Myocyte (in vitro differentiated cells): ENCODE results near the gene NOP9. TPM values are rescaled to one million over a fixed set of nuclear protein-coding genes. Genes with fewer than 3 reads are reported as not detected.
A peak's percentile ranks its signal among the peaks of the same experiment; 100 is the strongest.

ENCODE experiments used
- DNase-seq: peaks from one replicate; pipeline ENCODE4 v3.0.0-alpha.2; 2012; ENCODE audit warnings: low read depth
- total RNA-seq: library from RNA; depleted of rRNA; stranded (reverse); fragments of >200 nt; gene quantifications from 2 replicates; pipeline ENCODE4 v1.2.3, GENCODE V29; 2014

The NOP9 gene
- total RNA-seq, 1 donor from 2014 or later = 28.9 TPM

- DNase-seq = no peak
Observed at GRCh38 chr14:24309538-24310264, 10.1 kb downstream of the NOP9 start, which contains the start of gene LTB4R2. Gene LTB4R2, plus strand, starts transcription at chr14:24310140. Its CDS starts 525 bp downstream, at chr14:24310665.

DNA sequence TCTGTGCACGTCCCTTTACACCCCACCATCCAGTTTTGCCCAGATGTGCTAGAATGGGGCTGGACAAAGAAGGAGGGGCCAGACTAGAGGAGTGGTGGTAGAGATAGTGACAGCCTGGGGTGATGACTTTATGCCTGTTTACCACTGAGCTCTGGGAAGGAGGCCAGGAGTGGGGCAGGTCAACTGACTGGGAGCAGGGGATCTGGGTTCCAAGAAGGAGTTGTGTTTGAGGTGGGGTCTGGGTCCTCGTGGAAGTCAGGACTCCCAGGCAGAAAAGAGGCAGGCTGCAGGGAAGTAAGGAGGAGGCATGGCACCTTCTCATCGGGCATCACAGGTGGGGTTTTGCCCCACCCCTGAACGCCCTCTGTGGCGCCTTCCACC, 10.6 kb downstream of the NOP9 start:
- DNase-seq = no peak

GRCh38 chr14:24310646-24311604, 11.3 kb downstream of the NOP9 start, which contains the start of gene LTB4R:
Gene LTB4R, plus strand, starts transcription at chr14:24311502. Its CDS starts 4,150 bp downstream, at chr14:24315652.
- DNase-seq = no peak

DNA sequence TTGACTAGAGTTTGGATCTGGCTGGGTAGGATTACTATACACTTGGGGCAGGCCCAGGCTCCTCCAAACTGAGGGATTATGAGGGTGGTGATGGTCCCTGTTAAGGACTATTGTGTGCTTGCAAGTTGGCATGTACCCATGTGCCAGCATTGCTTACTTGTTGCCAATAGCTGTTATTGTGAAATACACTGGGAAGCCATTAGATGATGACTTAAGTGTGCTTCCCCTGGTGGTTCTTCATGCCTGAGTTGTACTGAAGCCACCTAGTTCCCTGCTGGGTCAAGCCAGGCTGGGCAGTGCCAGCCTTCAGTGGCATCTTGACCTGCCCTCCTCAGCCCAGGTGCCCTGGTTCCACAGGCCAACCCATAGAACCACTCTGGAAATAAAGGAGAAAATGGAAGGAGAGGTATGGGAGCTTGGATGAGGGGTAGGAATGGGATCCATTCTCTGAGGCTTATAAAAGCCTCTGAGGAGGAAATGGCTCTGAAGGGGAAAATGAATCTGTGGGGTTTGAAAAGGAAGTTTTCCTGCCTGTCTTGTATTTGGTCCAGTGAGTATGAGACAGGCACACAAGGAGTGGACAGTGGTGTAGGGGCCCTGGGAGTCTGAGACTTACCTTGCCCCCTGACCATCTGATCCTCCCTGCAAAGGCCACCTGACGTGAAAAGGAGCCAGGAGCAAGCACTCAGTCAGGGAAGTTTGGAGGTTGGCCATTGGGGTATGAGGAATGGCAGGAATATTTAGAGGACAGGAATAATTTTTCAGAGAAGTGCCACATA, 12.4 kb downstream of the NOP9 start:
- DNase-seq = no peak

DNA sequence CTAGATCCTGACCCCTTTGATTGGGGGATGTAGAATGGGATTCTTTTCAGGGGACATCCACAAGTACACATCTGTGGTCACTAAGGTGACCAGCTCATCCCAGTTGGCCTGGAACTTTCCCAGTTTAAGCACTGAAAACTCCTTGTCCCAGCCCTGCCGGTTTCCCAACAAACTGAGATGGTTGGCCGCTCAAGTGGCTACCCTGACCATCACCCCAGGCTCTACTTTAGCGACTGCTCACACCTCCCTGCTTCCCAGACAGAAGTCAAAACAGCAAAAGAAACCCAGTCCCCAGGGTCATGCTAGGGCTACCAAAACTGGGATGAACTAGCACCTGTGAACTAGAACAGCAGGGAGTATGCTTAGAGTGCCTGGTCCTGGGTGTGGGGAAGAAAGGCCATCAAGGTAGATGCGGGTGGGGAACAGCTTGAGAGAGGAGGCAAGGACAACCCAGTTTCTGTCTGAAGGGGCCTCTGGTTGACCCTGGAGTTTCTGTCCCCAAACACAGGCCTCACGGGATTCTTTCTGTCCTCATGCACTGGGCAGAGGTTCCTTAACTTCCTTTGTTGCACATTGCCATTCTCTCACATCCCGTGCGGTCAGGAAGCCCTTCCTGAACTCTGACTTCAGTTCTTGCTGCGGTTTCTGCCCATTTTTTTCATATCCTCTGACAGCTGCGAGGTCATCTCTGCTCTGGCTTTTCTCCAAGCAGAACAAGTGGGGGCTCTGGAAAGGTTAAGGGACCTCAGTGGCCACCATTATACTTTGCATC, 13.3 kb downstream of the NOP9 start:
- DNase-seq = peak; percentile 67

DNA sequence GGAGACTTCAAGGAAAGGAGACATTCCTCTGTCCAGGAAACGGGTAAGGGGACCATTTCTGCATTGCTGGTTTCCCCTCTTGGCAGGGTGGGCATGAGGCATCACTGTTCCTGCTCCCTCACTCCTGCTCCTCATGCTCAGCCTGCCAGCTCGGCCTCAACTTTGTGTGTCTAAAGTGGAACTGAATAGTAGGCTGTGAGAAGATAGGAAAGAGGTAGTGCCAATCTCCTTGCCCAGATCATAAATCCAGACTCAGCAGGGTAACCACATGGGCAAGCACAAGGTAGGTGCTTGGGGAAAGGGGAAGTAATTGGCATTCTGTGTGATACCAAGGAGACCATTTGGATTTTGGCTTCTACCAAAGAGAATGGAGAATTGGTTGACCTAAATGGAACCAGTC, 14.3 kb downstream of the NOP9 start:
- DNase-seq = no peak

- peak; percentile 21 for DNase-seq
Observed at GRCh38 chr14:24314377-24315193, 14.9 kb downstream of the NOP9 start.

GRCh38 chr14:24315243-24315806, 15.7 kb downstream of the NOP9 start:
- DNase-seq = no peak

DNA sequence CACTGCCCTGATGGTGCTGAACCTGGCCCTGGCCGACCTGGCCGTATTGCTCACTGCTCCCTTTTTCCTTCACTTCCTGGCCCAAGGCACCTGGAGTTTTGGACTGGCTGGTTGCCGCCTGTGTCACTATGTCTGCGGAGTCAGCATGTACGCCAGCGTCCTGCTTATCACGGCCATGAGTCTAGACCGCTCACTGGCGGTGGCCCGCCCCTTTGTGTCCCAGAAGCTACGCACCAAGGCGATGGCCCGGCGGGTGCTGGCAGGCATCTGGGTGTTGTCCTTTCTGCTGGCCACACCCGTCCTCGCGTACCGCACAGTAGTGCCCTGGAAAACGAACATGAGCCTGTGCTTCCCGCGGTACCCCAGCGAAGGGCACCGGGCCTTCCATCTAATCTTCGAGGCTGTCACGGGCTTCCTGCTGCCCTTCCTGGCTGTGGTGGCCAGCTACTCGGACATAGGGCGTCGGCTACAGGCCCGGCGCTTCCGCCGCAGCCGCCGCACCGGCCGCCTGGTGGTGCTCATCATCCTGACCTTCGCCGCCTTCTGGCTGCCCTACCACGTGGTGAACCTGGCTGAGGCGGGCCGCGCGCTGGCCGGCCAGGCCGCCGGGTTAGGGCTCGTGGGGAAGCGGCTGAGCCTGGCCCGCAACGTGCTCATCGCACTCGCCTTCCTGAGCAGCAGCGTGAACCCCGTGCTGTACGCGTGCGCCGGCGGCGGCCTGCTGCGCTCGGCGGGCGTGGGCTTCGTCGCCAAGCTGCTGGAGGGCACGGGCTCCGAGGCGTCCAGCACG, 16.4 kb downstream of the NOP9 start:
- no peak for DNase-seq

- DNase-seq = no peak
Observed at GRCh38 chr14:24316597-24316950, 16.9 kb downstream of the NOP9 start.

- DNase-seq = peak; percentile 24
Observed at GRCh38 chr14:24317141-24317928, 17.7 kb downstream of the NOP9 start.

DNA sequence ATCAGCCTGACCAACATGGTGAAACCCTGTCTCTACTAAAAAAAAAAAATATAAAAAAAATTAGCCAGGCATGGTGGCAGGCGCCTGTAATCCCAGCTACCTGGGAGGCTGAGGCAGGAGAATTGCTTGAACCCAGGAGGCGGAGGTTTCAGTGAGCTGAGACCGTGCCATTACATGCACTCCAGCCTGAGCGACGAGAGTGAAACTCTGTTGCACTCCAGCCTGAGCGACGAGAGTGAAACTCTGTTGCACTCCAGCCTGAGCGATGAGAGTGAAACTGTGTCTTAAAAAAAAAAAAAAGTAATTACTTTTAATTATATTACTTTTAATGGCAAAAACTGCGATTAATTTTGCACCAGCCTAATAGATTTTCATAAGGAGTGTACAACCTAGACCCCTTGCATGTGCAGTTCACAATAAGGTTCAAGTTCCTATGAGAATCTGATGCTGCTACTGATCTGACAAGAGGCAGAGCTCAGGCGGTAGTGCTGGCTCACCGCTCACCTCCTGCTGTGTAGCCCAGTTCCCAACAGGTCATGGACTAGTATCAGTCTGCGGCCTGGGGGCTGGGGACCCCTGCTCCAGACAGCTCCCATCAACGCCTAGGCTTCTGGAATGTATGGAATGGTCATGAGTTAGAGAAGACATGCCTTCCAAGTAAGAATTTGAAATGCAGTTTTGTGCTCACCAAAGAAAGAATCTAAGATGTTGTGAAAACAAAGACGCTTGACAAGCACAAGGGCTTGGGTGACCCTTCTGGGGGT, 21.7 kb downstream of the NOP9 start:
- no peak for DNase-seq

GRCh38 chr14:24322672-24323071, 23.0 kb downstream of the NOP9 start:
- DNase-seq = no peak

DNA sequence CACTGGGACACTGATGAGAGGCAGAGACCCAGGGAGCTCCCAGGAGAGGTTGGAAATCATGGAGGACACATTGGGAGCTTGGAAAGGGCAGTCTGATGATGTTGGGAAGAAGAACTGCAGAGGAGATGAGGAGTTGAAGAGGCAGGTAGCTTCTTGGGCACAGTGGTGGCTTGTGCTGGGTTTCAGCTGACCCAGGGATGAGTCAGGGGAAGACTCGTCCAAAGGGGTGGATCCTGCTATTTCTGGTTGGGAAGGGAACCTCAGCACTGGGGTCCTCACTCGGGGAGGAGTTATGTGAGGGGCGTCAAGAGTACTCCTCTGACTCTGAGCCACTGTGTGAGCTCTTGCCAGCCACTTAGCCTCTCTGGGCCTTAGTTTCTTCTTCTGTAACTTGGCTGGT, 23.7 kb downstream of the NOP9 start:
- DNase-seq = no peak

DNA sequence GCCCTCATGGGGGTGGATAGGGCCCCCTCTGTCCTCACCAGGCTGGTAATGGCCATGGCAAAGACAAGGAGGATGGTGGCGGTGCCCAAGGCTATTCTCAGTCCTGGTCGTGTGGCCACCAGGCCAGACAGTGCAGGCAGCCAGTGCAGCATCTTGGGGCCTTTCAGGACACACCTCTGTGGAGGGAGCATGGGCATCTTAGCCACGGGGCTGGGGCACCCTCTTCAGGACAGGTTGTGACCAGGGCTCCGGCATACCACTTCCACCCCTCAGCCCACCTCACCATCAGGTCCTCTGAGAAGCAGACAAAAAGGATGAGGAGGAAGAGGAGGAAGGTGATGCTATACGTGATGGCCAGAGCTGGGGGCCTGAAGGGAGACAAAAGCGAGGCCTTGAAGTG, 24.4 kb downstream of the NOP9 start:
- DNase-seq = no peak

- DNase-seq = no peak
Observed at GRCh38 chr14:24325041-24325530, 25.4 kb downstream of the NOP9 start.

- no peak for DNase-seq
Observed at GRCh38 chr14:24325963-24326362, 26.3 kb downstream of the NOP9 start.
